HEK293T (cell line): ENCODE data around the gene LMO7.

Source experiments
- CTCF ChIA-PET: fragments of 350-600 bp; formaldehyde crosslinking; extraction: SDS; loops from one replicate; lab custom pipeline; 2021; ENCODE audit warnings: antibody characterized with exemption, inconsistent platforms; lab: Yijun Ruan, JAX
- POLR2A ChIA-PET: fragments of 350-600 bp; formaldehyde crosslinking; extraction: SDS; loops from one replicate; lab custom pipeline; 2020; ENCODE audit warnings: antibody characterized with exemption, inconsistent platforms; lab: Yijun Ruan, JAX
- DNase-seq: peaks from one replicate; pipeline ENCODE4 v3.0.0; 2012; ENCODE audit warnings: mixed read lengths; ENCODE audit errors: extremely low spot score
- ARNT ChIP-seq: fragments of 450-650 bp; IDR thresholded peaks from 2 replicates; pipeline ENCODE4 v1.6.1; 2017; ENCODE audit warnings: mild to moderate bottlenecking
- BHLHE40 ChIP-seq: fragments of 450-650 bp; IDR thresholded peaks from 2 replicates; pipeline ENCODE4 v1.6.1; 2016; ENCODE audit warnings: mild to moderate bottlenecking, moderate library complexity, borderline replicate concordance
- CTBP1 ChIP-seq: fragments of 450-650 bp; IDR thresholded peaks from 2 replicates; pipeline ENCODE4 v1.6.1; 2016; ENCODE audit warnings: borderline replicate concordance
- ELF4 ChIP-seq: fragments of 450-650 bp; IDR thresholded peaks from 2 replicates; pipeline ENCODE4 v1.6.1; 2017; ENCODE audit warnings: antibody characterized with exemption
- FOXA1 ChIP-seq: fragments of 450-650 bp; IDR thresholded peaks from 2 replicates; pipeline ENCODE4 v1.6.1; 2016; ENCODE audit warnings: mild to moderate bottlenecking
- FOXK2 ChIP-seq: fragments of 450-650 bp; IDR thresholded peaks from 2 replicates; pipeline ENCODE4 v1.6.1; 2016; ENCODE audit warnings: mild to moderate bottlenecking
- FOXM1 ChIP-seq: fragments of 450-650 bp; IDR thresholded peaks from 2 replicates; pipeline ENCODE4 v1.6.1; 2017; ENCODE audit warnings: mild to moderate bottlenecking, borderline replicate concordance
- HDGF ChIP-seq: fragments of 450-650 bp; IDR thresholded peaks from 2 replicates; pipeline ENCODE4 v1.6.1; 2017; ENCODE audit warnings: antibody characterized with exemption, borderline replicate concordance
- L3MBTL2 ChIP-seq: fragments of 450-650 bp; conservative IDR thresholded peaks from 2 replicates; pipeline ENCODE4 v1.6.1; 2016; ENCODE audit warnings: mild to moderate bottlenecking
- LEF1 ChIP-seq: fragments of 450-650 bp; IDR thresholded peaks from 2 replicates; pipeline ENCODE4 v1.6.1; 2017; ENCODE audit warnings: mild to moderate bottlenecking, borderline replicate concordance
- NFRKB ChIP-seq: fragments of 450-650 bp; IDR thresholded peaks from 2 replicates; pipeline ENCODE4 v1.6.1; 2016; ENCODE audit warnings: mild to moderate bottlenecking, moderate library complexity
- PKNOX1 ChIP-seq: fragments of 450-650 bp; IDR thresholded peaks from 2 replicates; pipeline ENCODE4 v1.6.1; 2016
- SP1 ChIP-seq: fragments of 450-650 bp; IDR thresholded peaks from 2 replicates; pipeline ENCODE4 v1.6.1; 2017
- SUZ12 ChIP-seq: fragments of 450-650 bp; IDR thresholded peaks from 2 replicates; pipeline ENCODE4 v1.6.1; 2016; ENCODE audit warnings: mild to moderate bottlenecking
- TARDBP ChIP-seq: fragments of 450-650 bp; IDR thresholded peaks from 2 replicates; pipeline ENCODE4 v1.6.1; 2016
- ZNF384 ChIP-seq: fragments of 450-650 bp; IDR thresholded peaks from 2 replicates; pipeline ENCODE4 v1.6.1; 2016

Gene LMO7

GRCh38 chr13:75612354-75612753 is 23.8 kb upstream of the LMO7 start:
- peak; percentile 83 for TF ChIP-seq PKNOX1
- no peak for TF ChIP-seq BHLHE40
- POLR2A ChIA-PET: no interaction called here
- DNase-seq: no peak
- CTCF ChIA-PET: interaction anchor here (0.9 kb wide), 1 partner anchor 84 kb away, joined by 3 read pairs; no protein-coding TSS in a partner anchor

- DNase-seq: no peak
- TF ChIP-seq BHLHE40 (no peak), FOXK2 (no peak), SP1 (no peak), CTBP1 (no peak), SUZ12 (no peak)
- ChIA-PET POLR2A (no interaction called here), CTCF (no interaction called here)
Measured at GRCh38 chr13:75617230-75617629, 18.9 kb upstream of the LMO7 start.

- ChIA-PET POLR2A (no interaction called here), CTCF (no interaction called here)
- TF ChIP-seq FOXK2 (no peak), TARDBP (no peak)
- no peak for DNase-seq
Measured at GRCh38 chr13:75618308-75618707, 17.8 kb upstream of the LMO7 start.

- DNase-seq: no peak
- ChIA-PET POLR2A (no interaction called here), CTCF (no interaction called here)
- TF ChIP-seq NFRKB (no peak), FOXA1 (no peak), LEF1 (no peak), TARDBP (no peak), ELF4 (no peak), HDGF (no peak), SUZ12 (no peak), CTBP1 (no peak), ARNT (no peak), FOXM1 (no peak), PKNOX1 (no peak), L3MBTL2 (no peak), BHLHE40 (no peak)
Measured at GRCh38 chr13:75620020-75620419, 16.1 kb upstream of the LMO7 start.

- no peak for DNase-seq
- TF ChIP-seq SUZ12: no peak
- ChIA-PET CTCF (no interaction called here), POLR2A (no interaction called here)
Measured at GRCh38 chr13:75621147-75621546, 15.0 kb upstream of the LMO7 start.

GRCh38 chr13:75628801-75629200 is 7.3 kb upstream of the LMO7 start:
- POLR2A ChIA-PET: no interaction called here
- TF ChIP-seq HDGF (no peak), BHLHE40 (no peak), CTBP1 (no peak), ARNT (no peak), L3MBTL2 (no peak), NFRKB (no peak), LEF1 (no peak), SP1 (no peak), TARDBP (no peak), FOXM1 (no peak), PKNOX1 (no peak), ELF4 (no peak), FOXA1 (no peak), FOXK2 (no peak), SUZ12 (no peak), ZNF384 (no peak)
- no peak for DNase-seq
- CTCF ChIA-PET: no interaction called here

- ChIA-PET POLR2A (interaction anchor here (0.9 kb wide), 1 partner anchor 24 kb away, joined by 3 read pairs; no protein-coding TSS in a partner anchor), CTCF (interaction anchor here (0.6 kb wide), 1 partner anchor 1347 kb away, joined by 4 read pairs; no protein-coding TSS in a partner anchor)
- DNase-seq: no peak
Measured at GRCh38 chr13:75633285-75633684, 2.8 kb upstream of the LMO7 start.

More at GRCh38 chr13:75633285-75633684, 2.8 kb upstream of the LMO7 start:
- TF ChIP-seq SUZ12: no peak
- TF ChIP-seq BHLHE40: no peak
- TF ChIP-seq NFRKB: no peak
- no peak for TF ChIP-seq ARNT
- no peak for TF ChIP-seq FOXM1
- no peak for TF ChIP-seq HDGF
- TF ChIP-seq FOXA1: no peak
- TF ChIP-seq ELF4: no peak
- no peak for TF ChIP-seq L3MBTL2
- no peak for TF ChIP-seq ZNF384
- TF ChIP-seq SP1: no peak
- no peak for TF ChIP-seq CTBP1
